Neutrophil (primary cell): ENCODE data around the gene ZNF644.

Experiments used
- H3K27ac ChIP-seq: fragments of 200-600 bp; sonication (generic); 2 replicates; pipeline ENCODE4 v1.5.1; 2016; ENCODE audit warnings: mild to moderate bottlenecking, moderate library complexity
- H3K27me3 ChIP-seq: fragments of 200-600 bp; sonication (generic); 2 replicates; pipeline ENCODE4 v1.6.0; 2016; ENCODE audit warnings: mild to moderate bottlenecking
- H3K36me3 ChIP-seq: fragments of 200-600 bp; sonication (generic); 2 replicates; pipeline ENCODE4 v1.5.1; 2017
- H3K4me1 ChIP-seq, 2 experiments: fragments of 200-600 bp in 1 of 2; sonication (generic) in 1 of 2; 1 replicate in 1 of 2; 2 replicates in 1 of 2; pipeline versions ENCODE4 v1.5.1 to v1.6.1; 2013 to 2016; ENCODE audit warnings: low read depth in 1 of 2, low read length in 1 of 2, mild to moderate bottlenecking in 1 of 2, moderate library complexity in 1 of 2; ENCODE audit not compliant: control insufficient read depth in 1 of 2, insufficient read depth in 1 of 2
- H3K4me3 ChIP-seq, 2 experiments: fragments of 200-600 bp in 1 of 2; sonication (generic) in 1 of 2; 1 replicate in 1 of 2; 2 replicates in 1 of 2; pipeline ENCODE4 v1.5.1; 2013 to 2016; ENCODE audit warnings: low read depth in 1 of 2, low read length in 1 of 2, mild to moderate bottlenecking in 1 of 2, moderate library complexity in 1 of 2
- H3K9me3 ChIP-seq: fragments of 200-600 bp; sonication (generic); 2 replicates; pipeline ENCODE4 v1.5.1; 2016
- TF ChIP-seq, protein P1 (sequence below): fragments of 200-600 bp; sonication (generic); IDR thresholded peaks from 2 replicates; pipeline ENCODE4 v1.5.1; 2016; ENCODE audit warnings: antibody characterized with exemption

ZNF644 gene

DNA sequence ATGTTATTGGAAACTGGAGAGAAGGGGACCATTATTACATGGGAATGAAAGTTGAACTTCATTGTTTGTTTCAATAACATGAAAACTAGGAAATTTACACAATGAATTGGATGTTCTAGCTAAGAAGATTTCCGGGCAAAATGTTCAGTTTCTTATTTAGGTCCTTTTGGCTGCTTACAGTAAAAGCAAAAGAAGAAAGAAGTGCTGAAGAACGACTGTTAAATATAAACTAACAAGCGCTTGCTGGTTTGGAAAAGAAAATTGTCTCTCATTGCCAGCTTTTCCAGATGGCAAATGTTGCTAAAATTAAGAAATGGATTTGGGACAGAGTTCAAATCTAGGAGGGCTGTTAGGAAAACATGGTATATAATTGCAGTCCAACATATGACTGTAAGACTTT lies 139.6 kb downstream of the ZNF644 start:
- Histone ChIP-seq H3K9me3 (peaks cover 18% of the 10 kb centered on the region), H3K36me3 (no peaks in the 10 kb centered on the region), H3K27ac (no peak overlapping the region), H3K4me1 (no peaks in the 10 kb centered on the region), H3K4me3 (no peak overlapping the region), H3K27me3 (no peaks in the 10 kb centered on the region)
- TF ChIP-seq, protein P1, sequence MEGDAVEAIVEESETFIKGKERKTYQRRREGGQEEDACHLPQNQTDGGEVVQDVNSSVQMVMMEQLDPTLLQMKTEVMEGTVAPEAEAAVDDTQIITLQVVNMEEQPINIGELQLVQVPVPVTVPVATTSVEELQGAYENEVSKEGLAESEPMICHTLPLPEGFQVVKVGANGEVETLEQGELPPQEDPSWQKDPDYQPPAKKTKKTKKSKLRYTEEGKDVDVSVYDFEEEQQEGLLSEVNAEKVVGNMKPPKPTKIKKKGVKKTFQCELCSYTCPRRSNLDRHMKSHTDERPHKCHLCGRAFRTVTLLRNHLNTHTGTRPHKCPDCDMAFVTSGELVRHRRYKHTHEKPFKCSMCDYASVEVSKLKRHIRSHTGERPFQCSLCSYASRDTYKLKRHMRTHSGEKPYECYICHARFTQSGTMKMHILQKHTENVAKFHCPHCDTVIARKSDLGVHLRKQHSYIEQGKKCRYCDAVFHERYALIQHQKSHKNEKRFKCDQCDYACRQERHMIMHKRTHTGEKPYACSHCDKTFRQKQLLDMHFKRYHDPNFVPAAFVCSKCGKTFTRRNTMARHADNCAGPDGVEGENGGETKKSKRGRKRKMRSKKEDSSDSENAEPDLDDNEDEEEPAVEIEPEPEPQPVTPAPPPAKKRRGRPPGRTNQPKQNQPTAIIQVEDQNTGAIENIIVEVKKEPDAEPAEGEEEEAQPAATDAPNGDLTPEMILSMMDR = no peak

DNA sequence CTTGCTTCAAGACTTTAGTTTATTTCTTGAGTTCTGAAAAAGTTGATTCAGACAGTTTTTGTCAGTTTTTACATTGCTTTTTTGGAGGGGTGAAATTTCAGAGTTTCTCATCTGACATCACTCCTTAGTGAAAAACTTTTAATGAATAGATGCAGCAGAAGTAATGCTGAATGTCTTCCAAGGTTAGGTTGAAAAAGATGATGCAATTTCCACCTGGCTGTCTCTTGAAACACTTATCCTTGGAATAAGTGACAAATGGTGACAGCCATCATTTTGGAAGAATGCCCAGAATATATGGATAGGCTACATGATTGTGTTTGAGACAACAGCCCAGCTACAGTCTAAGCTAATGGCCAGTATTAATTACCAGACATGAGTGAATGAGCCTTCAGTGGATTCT lies 140.8 kb downstream of the ZNF644 start:
- Histone ChIP-seq H3K4me3 (no peak overlapping the region), H3K36me3 (no peaks in the 10 kb centered on the region), H3K27me3 (no peaks in the 10 kb centered on the region), H3K9me3 (peaks cover 18% of the 10 kb centered on the region), H3K27ac (no peak overlapping the region), H3K4me1 (no peaks in the 10 kb centered on the region)
- TF ChIP-seq, protein P1 = no peak

DNA sequence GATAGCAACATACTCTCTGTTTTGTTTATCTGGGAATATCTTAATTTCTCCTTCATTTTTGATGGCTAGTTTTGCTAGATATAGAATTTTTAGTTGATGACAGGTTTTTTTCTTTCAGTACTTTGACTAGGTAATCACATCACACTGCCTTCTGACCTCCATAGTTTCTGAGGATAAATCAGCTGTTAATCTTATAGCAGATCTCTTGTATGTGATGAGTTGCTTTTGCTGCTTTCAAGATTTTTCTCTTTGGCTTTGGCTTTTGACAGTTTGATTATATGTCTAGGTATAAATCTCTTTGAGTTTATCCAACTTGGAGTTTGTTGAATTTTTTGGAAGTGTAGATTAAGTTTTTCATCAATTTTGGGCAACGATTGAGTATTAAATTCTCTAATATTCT lies 142.6 kb downstream of the ZNF644 start:
- TF ChIP-seq, protein P1 = no peak
- H3K36me3 ChIP-seq = no peaks in the 10 kb centered on the region
- no peak overlapping the region for H3K27ac ChIP-seq
- H3K4me3 ChIP-seq = no peak overlapping the region
- H3K9me3 ChIP-seq = peaks cover 18% of the 10 kb centered on the region
- H3K27me3 ChIP-seq = no peaks in the 10 kb centered on the region
- H3K4me1 ChIP-seq = no peaks in the 10 kb centered on the region

DNA sequence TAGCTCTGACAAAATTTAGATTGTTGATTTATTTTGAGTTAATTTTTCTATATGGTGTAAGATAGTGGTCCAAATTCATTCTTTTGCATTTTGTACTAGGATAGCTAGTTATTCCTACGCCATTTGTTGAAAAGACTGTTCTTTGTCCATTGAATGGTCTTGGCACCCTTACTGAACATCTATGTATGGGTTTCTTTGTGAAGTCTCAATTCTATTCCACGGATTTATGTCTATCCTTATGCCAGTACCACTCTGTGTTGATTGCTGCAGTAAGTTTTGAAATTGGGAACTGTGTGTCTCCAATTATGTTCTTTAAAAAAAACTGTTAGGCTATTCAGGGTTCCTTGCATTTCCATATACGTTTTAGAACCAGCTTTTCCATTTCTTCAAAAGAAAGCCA lies 145.7 kb downstream of the ZNF644 start:
- Histone ChIP-seq H3K27ac (no peak overlapping the region), H3K36me3 (no peaks in the 10 kb centered on the region), H3K4me1 (no peaks in the 10 kb centered on the region), H3K4me3 (no peak overlapping the region), H3K9me3 (peaks cover 18% of the 10 kb centered on the region), H3K27me3 (no peaks in the 10 kb centered on the region)
- TF ChIP-seq, protein P1 = no peak
